ENCODE results near the gene DSCAML1. TPM values are rescaled to one million over a fixed set of nuclear protein-coding genes. Genes with fewer than 3 reads are reported as not detected.

Gene DSCAML1
- total and polyA plus RNA-seq, 5 donors from 2014 or later: 0.08 to 1.6 (median 0.30) TPM; not detected in 1

- Histone ChIP-seq H3K9me3 (ENCODE audit: control insufficient read depth in 2 of 2, low read length in 2 of 2) (no peaks in the 10 kb centered on the region), H3K27me3 (ENCODE audit: control insufficient read depth, insufficient read depth, low read length) (no peaks in the 10 kb centered on the region), H3K4me1 (ENCODE audit: control insufficient read depth, insufficient read depth, low read length, poor library complexity, severe bottlenecking) (no peaks in the 10 kb centered on the region), H3K36me3 (ENCODE audit: control insufficient read depth, insufficient read depth, low read length) (no peaks in the 10 kb centered on the region), H3K4me3 (ENCODE audit: low read depth, low read length) (no peak overlapping the region), H3K27ac (ENCODE audit: insufficient read depth, low read length, poor library complexity, severe bottlenecking) (no peak overlapping the region)
- peaks cover 6% of the 10 kb centered on the region for H3K27me3 Mint-ChIP-seq
- H3K4me3 Mint-ChIP-seq: no peak overlapping the region
- DNase-seq (no peak), ATAC-seq (ENCODE audit: low read depth in 2 of 2) (no peak)
- no peak overlapping the region for H3K27ac Mint-ChIP-seq
- peaks cover 0 to 2% (median 0%) of the 10 kb centered on the region in 7 donors for H3K9me3 Mint-ChIP-seq
- H3K36me3 Mint-ChIP-seq: peaks cover 4% of the 10 kb centered on the region
- H3K4me1 Mint-ChIP-seq: no peaks in the 10 kb centered on the region
These were observed 280.9 kb downstream of the DSCAML1 start for GRCh38 chr11:117515892-117516787.

DNA sequence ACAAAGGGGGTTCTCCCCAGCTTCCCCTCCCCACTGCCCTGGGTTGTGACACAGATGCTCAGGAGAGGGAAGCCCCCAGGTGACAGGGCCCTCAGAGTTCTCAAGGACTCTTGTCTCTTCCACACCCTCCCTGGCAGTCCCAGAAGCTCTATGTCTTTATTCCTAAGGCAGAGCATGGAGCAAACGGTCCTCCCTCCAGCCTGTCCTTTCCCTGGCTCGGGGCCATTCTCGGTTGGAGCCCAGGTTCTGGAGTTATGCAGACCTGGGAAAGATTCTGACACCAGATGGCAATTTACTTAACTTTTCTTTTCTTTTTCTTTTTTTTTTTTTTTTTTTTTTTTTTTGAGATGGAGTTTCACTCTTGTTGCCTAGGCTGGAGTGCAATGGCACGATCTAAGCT, 282.8 kb downstream of the DSCAML1 start:
- Histone ChIP-seq H3K27ac (ENCODE audit: insufficient read depth, low read length, poor library complexity, severe bottlenecking) (no peak overlapping the region), H3K4me3 (ENCODE audit: low read depth, low read length) (no peak overlapping the region), H3K36me3 (ENCODE audit: control insufficient read depth, insufficient read depth, low read length) (no peaks in the 10 kb centered on the region), H3K4me1 (ENCODE audit: control insufficient read depth, insufficient read depth, low read length, poor library complexity, severe bottlenecking) (no peaks in the 10 kb centered on the region), H3K27me3 (ENCODE audit: control insufficient read depth, insufficient read depth, low read length) (no peaks in the 10 kb centered on the region), H3K9me3 (ENCODE audit: control insufficient read depth in 2 of 2, low read length in 2 of 2) (no peaks in the 10 kb centered on the region)
- no peak overlapping the region for H3K4me3 Mint-ChIP-seq
- DNase-seq (no peak), ATAC-seq (ENCODE audit: low read depth in 2 of 2) (no peak)
- no peaks in the 10 kb centered on the region for H3K4me1 Mint-ChIP-seq
- H3K27me3 Mint-ChIP-seq: peaks cover 13% of the 10 kb centered on the region
- peaks cover 4% of the 10 kb centered on the region for H3K36me3 Mint-ChIP-seq
- H3K9me3 Mint-ChIP-seq: peaks cover 0 to 2% (median 0%) of the 10 kb centered on the region in 7 donors
- peak overlapping the region in 1 of 3 donors; percentile 28 for H3K27ac Mint-ChIP-seq

GRCh38 chr11:117513666-117514065, 283.4 kb downstream of the DSCAML1 start:
- Mint-ChIP-seq H3K4me3 (no peak overlapping the region), H3K27ac (no peak overlapping the region), H3K9me3 (peaks cover 0 to 2% (median 0%) of the 10 kb centered on the region in 7 donors), H3K4me1 (no peaks in the 10 kb centered on the region), H3K36me3 (peaks cover 4% of the 10 kb centered on the region), H3K27me3 (peaks cover 13% of the 10 kb centered on the region)
- H3K27ac ChIP-seq (ENCODE audit: insufficient read depth, low read length, poor library complexity, severe bottlenecking): no peak overlapping the region
- H3K36me3 ChIP-seq (ENCODE audit: control insufficient read depth, insufficient read depth, low read length): no peaks in the 10 kb centered on the region
- DNase-seq: no peak
- H3K9me3 ChIP-seq (ENCODE audit: control insufficient read depth in 2 of 2, low read length in 2 of 2): no peaks in the 10 kb centered on the region
- no peaks in the 10 kb centered on the region for H3K27me3 ChIP-seq (ENCODE audit: control insufficient read depth, insufficient read depth, low read length)
- H3K4me3 ChIP-seq (ENCODE audit: low read depth, low read length): no peak overlapping the region
- ATAC-seq (ENCODE audit: low read depth in 2 of 2): no peak
- no peaks in the 10 kb centered on the region for H3K4me1 ChIP-seq (ENCODE audit: control insufficient read depth, insufficient read depth, low read length, poor library complexity, severe bottlenecking)

- Mint-ChIP-seq H3K9me3 (peaks cover 0 to under 1% (median 0%) of the 10 kb centered on the region in 7 donors), H3K4me3 (no peak overlapping the region), H3K36me3 (peaks cover 4% of the 10 kb centered on the region), H3K27ac (no peak overlapping the region), H3K27me3 (peaks cover 12% of the 10 kb centered on the region), H3K4me1 (no peaks in the 10 kb centered on the region)
- H3K36me3 ChIP-seq (ENCODE audit: control insufficient read depth, insufficient read depth, low read length): no peaks in the 10 kb centered on the region
- no peaks in the 10 kb centered on the region for H3K27me3 ChIP-seq (ENCODE audit: control insufficient read depth, insufficient read depth, low read length)
- DNase-seq (no peak), ATAC-seq (ENCODE audit: low read depth in 2 of 2) (no peak)
- no peaks in the 10 kb centered on the region for H3K9me3 ChIP-seq (ENCODE audit: control insufficient read depth in 2 of 2, low read length in 2 of 2)
- H3K4me3 ChIP-seq (ENCODE audit: low read depth, low read length): no peak overlapping the region
- no peak overlapping the region for H3K27ac ChIP-seq (ENCODE audit: insufficient read depth, low read length, poor library complexity, severe bottlenecking)
- H3K4me1 ChIP-seq (ENCODE audit: control insufficient read depth, insufficient read depth, low read length, poor library complexity, severe bottlenecking): no peaks in the 10 kb centered on the region
These were observed 285.0 kb downstream of the DSCAML1 start for GRCh38 chr11:117511931-117512539.

GRCh38 chr11:117511483-117511930, 285.5 kb downstream of the DSCAML1 start:
- H3K36me3 Mint-ChIP-seq: no peaks in the 10 kb centered on the region
- Histone ChIP-seq H3K27me3 (ENCODE audit: control insufficient read depth, insufficient read depth, low read length) (no peaks in the 10 kb centered on the region), H3K36me3 (ENCODE audit: control insufficient read depth, insufficient read depth, low read length) (no peaks in the 10 kb centered on the region), H3K9me3 (ENCODE audit: control insufficient read depth in 2 of 2, low read length in 2 of 2) (no peaks in the 10 kb centered on the region), H3K4me1 (ENCODE audit: control insufficient read depth, insufficient read depth, low read length, poor library complexity, severe bottlenecking) (no peaks in the 10 kb centered on the region), H3K27ac (ENCODE audit: insufficient read depth, low read length, poor library complexity, severe bottlenecking) (no peak overlapping the region), H3K4me3 (ENCODE audit: low read depth, low read length) (no peak overlapping the region)
- no peak for ATAC-seq (ENCODE audit: low read depth in 2 of 2)
- H3K27me3 Mint-ChIP-seq: peaks cover 7% of the 10 kb centered on the region
- DNase-seq: no peak
- H3K4me3 Mint-ChIP-seq: no peak overlapping the region
- no peak overlapping the region for H3K27ac Mint-ChIP-seq
- no peaks in the 10 kb centered on the region for H3K9me3 Mint-ChIP-seq
- no peaks in the 10 kb centered on the region for H3K4me1 Mint-ChIP-seq

- Histone ChIP-seq H3K27ac (ENCODE audit: insufficient read depth, low read length, poor library complexity, severe bottlenecking) (no peak overlapping the region), H3K4me1 (ENCODE audit: control insufficient read depth, insufficient read depth, low read length, poor library complexity, severe bottlenecking) (no peaks in the 10 kb centered on the region), H3K36me3 (ENCODE audit: control insufficient read depth, insufficient read depth, low read length) (no peaks in the 10 kb centered on the region), H3K4me3 (ENCODE audit: low read depth, low read length) (no peak overlapping the region), H3K9me3 (ENCODE audit: control insufficient read depth in 2 of 2, low read length in 2 of 2) (no peaks in the 10 kb centered on the region), H3K27me3 (ENCODE audit: control insufficient read depth, insufficient read depth, low read length) (no peaks in the 10 kb centered on the region)
- H3K36me3 Mint-ChIP-seq: peaks cover 3% of the 10 kb centered on the region
- no peak overlapping the region for H3K27ac Mint-ChIP-seq
- H3K4me1 Mint-ChIP-seq: no peaks in the 10 kb centered on the region
- DNase-seq (no peak), ATAC-seq (ENCODE audit: low read depth in 2 of 2) (no peak)
- peaks cover 7% of the 10 kb centered on the region for H3K27me3 Mint-ChIP-seq
- H3K9me3 Mint-ChIP-seq: no peaks in the 10 kb centered on the region
- no peak overlapping the region for H3K4me3 Mint-ChIP-seq
These were observed 286.4 kb downstream of the DSCAML1 start for GRCh38 chr11:117510646-117511045.

DNA sequence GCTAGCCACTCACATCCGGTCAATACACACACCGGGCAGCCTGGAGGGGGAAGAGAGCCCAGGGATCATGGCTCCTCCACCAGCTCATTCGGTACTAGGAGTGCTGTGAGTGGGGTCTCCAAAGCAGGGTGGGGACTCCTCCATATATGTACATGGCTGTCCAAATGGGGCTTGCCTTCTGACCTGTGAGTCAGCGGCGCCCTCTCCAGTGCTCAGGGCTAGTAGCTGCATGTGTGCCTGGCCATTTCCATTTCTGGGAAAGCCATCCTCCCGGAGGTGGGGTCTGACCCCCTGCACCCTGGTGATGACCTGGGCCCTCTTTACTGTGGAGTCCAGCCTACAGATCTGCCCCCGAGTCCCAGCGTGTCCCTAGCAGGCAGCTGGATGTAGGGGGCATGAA, 287.5 kb downstream of the DSCAML1 start:
- no peak for ATAC-seq (ENCODE audit: low read depth in 2 of 2)
- H3K36me3 Mint-ChIP-seq: peaks cover 3% of the 10 kb centered on the region

More for the DNA sequence above, 287.5 kb downstream of the DSCAML1 start:
- Mint-ChIP-seq H3K4me1 (no peaks in the 10 kb centered on the region), H3K4me3 (no peak overlapping the region), H3K27ac (no peak overlapping the region), H3K9me3 (no peaks in the 10 kb centered on the region), H3K27me3 (peaks cover 7% of the 10 kb centered on the region)
- Histone ChIP-seq H3K27ac (ENCODE audit: insufficient read depth, low read length, poor library complexity, severe bottlenecking) (no peak overlapping the region), H3K4me1 (ENCODE audit: control insufficient read depth, insufficient read depth, low read length, poor library complexity, severe bottlenecking) (no peaks in the 10 kb centered on the region), H3K27me3 (ENCODE audit: control insufficient read depth, insufficient read depth, low read length) (no peaks in the 10 kb centered on the region), H3K36me3 (ENCODE audit: control insufficient read depth, insufficient read depth, low read length) (no peaks in the 10 kb centered on the region), H3K9me3 (ENCODE audit: control insufficient read depth in 2 of 2, low read length in 2 of 2) (no peaks in the 10 kb centered on the region), H3K4me3 (ENCODE audit: low read depth, low read length) (no peak overlapping the region)
- DNase-seq: no peak
